Naive thymus-derived CD4-positive, alpha-beta T cell (primary cell): ENCODE measurements around the gene NR1H4. TPM values are rescaled to one million over a fixed set of nuclear protein-coding genes. Genes with fewer than 3 reads are reported as not detected.

Experiments
- ATAC-seq: fragments of 150-1000 bp; cut with Tn5 transposase; 2 replicates; pipeline ENCODE4 v1.10.0; 2021; ENCODE audit warnings: mild to moderate bottlenecking, moderate library complexity
- CTCF ChIA-PET: fragments of 350-600 bp; sonication (Branson Sonifier 250); formaldehyde crosslinking; loops from one replicate; lab custom pipeline; 2021; ENCODE audit warnings: antibody characterized with exemption; lab: Charles Lee
- POLR2A ChIA-PET: fragments of 350-600 bp; sonication (Branson Sonifier 250); formaldehyde crosslinking; loops from one replicate; lab custom pipeline; 2021; ENCODE audit warnings: antibody characterized with exemption, inconsistent platforms; lab: Charles Lee
- DNase-seq, 9 donors: peaks; one replicate each; pipeline versions ENCODE4 v3.0.0 to v3.0.0-alpha.2; 2020 to 2022; ENCODE audit warnings: mixed read lengths in 1 of 9
- H3K27ac ChIP-seq: one replicate; pipeline ENCODE4 v1.7.0; 2013; ENCODE audit warnings: mild to moderate bottlenecking, low read depth, low read length, moderate library complexity
- H3K27me3 ChIP-seq, 2 donors: one replicate each; pipeline ENCODE4 v1.7.0; 2013; ENCODE audit warnings: low read length in 2 of 2, mild to moderate bottlenecking in 2 of 2, moderate library complexity in 2 of 2; ENCODE audit not compliant: control insufficient read depth in 2 of 2, insufficient read depth in 2 of 2
- H3K36me3 ChIP-seq, 3 experiments: 1 replicate in 2 of 3; 2 replicates in 1 of 3; pipeline ENCODE4 v1.7.0; 2013; ENCODE audit warnings: low read length in 3 of 3, mild to moderate bottlenecking in 3 of 3, moderate library complexity in 1 of 3; ENCODE audit not compliant: insufficient read depth in 3 of 3, control insufficient read depth in 2 of 3
- H3K4me1 ChIP-seq, 2 donors: one replicate each; pipeline ENCODE4 v1.7.0; 2013; ENCODE audit warnings: low read length in 2 of 2, mild to moderate bottlenecking in 2 of 2, moderate library complexity in 1 of 2; ENCODE audit not compliant: control insufficient read depth in 2 of 2, insufficient read depth in 2 of 2
- H3K4me3 ChIP-seq: 2 replicates; pipeline ENCODE4 v1.7.0; 2013; ENCODE audit warnings: mild to moderate bottlenecking, low read length
- H3K9me3 ChIP-seq, 3 experiments: 1 replicate in 2 of 3; 2 replicates in 1 of 3; pipeline ENCODE4 v1.7.0; 2013; ENCODE audit warnings: low read length in 3 of 3; ENCODE audit not compliant: control insufficient read depth in 2 of 3
- H3K27ac Mint-ChIP-seq, 9 donors: one replicate each; pipeline ENCODE4 v1.8.0; 2020 to 2022; ENCODE audit warnings: mixed read lengths in 9 of 9, mild to moderate bottlenecking in 8 of 9, moderate library complexity in 5 of 9, inconsistent platforms in 2 of 9
- H3K27me3 Mint-ChIP-seq, 5 donors: one replicate each; pipeline ENCODE4 v1.8.0; 2021 to 2022; ENCODE audit warnings: mixed read lengths in 5 of 5, mild to moderate bottlenecking in 1 of 5
- H3K36me3 Mint-ChIP-seq, 5 donors: one replicate each; pipeline ENCODE4 v1.8.0; 2020 to 2022; ENCODE audit warnings: mixed read lengths in 5 of 5, mild to moderate bottlenecking in 3 of 5, inconsistent platforms in 1 of 5
- H3K4me1 Mint-ChIP-seq, 7 donors: one replicate each; pipeline ENCODE4 v1.8.0; 2020 to 2022; ENCODE audit warnings: mixed read lengths in 7 of 7, mild to moderate bottlenecking in 3 of 7, inconsistent platforms in 1 of 7
- H3K4me3 Mint-ChIP-seq, 10 donors: one replicate each; pipeline ENCODE4 v1.8.0; 2020 to 2022; ENCODE audit warnings: mild to moderate bottlenecking in 10 of 10, mixed read lengths in 10 of 10, moderate library complexity in 6 of 10, inconsistent platforms in 2 of 10
- H3K9me3 Mint-ChIP-seq, 11 donors: one replicate each; pipeline ENCODE4 v1.8.0; 2020 to 2022; ENCODE audit warnings: mixed read lengths in 11 of 11, mild to moderate bottlenecking in 4 of 11, inconsistent platforms in 1 of 11, moderate library complexity in 1 of 11
- intact Hi-C, 2 donors: fragments of 100-400 bp; cut with micrococcal nuclease; formaldehyde crosslinking; loops; one replicate each; pipeline ENCODE4 v1.15.1; 2023
- polyA plus RNA-seq, 2 donors: library from polyadenylated mRNA; unstranded; fragments of 300-500 nt; fragmentation: Illumina TruSeq; gene quantifications; one replicate each; pipeline ENCODE4 v1.2.3, GENCODE V29; 2021
- total RNA-seq, 6 experiments: library from RNA in 5 of 6; stranded (reverse) in 5 of 6; gene quantifications; 1 replicate in 5 of 6; 2 replicates in 1 of 6; pipeline ENCODE4 v1.2.3 and lab custom pipeline; 2021 to 2026

Gene NR1H4
- total and polyA plus RNA-seq, 7 experiments from 2014 or later, result not detected

DNA sequence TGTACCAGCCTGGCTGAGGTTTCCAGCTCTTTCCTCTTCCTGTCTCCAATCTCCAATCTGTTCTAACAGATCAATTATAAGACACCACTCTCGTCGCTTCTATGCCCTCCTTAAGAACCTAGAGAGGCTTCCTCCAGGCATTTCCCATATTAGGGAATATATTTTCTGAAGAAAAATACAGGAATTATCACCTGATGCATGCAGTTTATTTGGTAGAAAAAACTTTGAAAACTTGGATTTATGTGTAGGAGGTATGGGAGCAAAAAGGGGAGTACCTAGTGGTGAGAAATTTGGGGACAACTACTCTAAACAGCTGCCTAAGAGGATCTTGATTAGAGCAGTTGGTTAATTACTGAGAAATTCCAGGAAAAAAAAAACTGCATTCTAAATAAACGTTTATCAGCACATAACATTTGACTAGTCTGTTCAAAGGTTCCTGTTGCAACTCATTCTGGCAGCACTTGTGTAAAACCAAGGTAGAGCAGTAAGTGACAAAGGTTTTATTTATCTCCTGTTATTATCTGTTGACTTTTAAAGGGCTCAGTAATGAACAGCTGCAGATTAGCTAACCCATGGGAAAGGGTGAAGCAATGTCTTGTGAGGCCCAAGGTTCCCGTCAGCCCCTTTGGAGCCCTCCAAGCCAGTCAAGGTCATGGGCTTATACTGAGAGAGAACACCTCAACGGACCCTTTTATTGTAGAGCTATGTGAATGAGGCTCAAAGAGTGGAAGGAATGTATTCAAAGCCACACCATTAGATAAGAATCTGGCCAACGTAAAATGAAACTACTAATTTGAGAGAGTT, 36.4 kb upstream of the NR1H4 start:
- ChIA-PET CTCF (no interaction called here), POLR2A (no interaction called here)
- no peak overlapping the region for H3K27ac Mint-ChIP-seq
- H3K4me3 ChIP-seq, result no peak overlapping the region
- no peak for ATAC-seq
- H3K9me3 ChIP-seq, result no peaks in the 10 kb centered on the region
- no peaks in the 10 kb centered on the region for H3K36me3 Mint-ChIP-seq
- peaks cover 0 to 5% (median 0%) of the 10 kb centered on the region in 11 donors for H3K9me3 Mint-ChIP-seq
- H3K27me3 Mint-ChIP-seq, result peaks cover 2 to 19% (median 8%) of the 10 kb centered on the region in 5 donors
- H3K4me1 Mint-ChIP-seq, result no peaks in the 10 kb centered on the region
- H3K4me3 Mint-ChIP-seq, result no peak overlapping the region
- no peaks in the 10 kb centered on the region for H3K27me3 ChIP-seq
- intact Hi-C loops, result no loop called here
- no peak overlapping the region for H3K27ac ChIP-seq
- no peaks in the 10 kb centered on the region for H3K36me3 ChIP-seq
- no peak for DNase-seq
- no peaks in the 10 kb centered on the region for H3K4me1 ChIP-seq

GRCh38 chr12:100439797-100440196, 33.9 kb upstream of the NR1H4 start:
- DNase-seq, result no peak
- no peak overlapping the region for H3K4me3 Mint-ChIP-seq
- intact Hi-C loops, result no loop called here
- Histone ChIP-seq H3K27me3 (no peaks in the 10 kb centered on the region), H3K36me3 (no peaks in the 10 kb centered on the region), H3K9me3 (no peaks in the 10 kb centered on the region), H3K4me1 (no peaks in the 10 kb centered on the region), H3K4me3 (no peak overlapping the region), H3K27ac (no peak overlapping the region)
- ChIA-PET POLR2A (no interaction called here), CTCF (no interaction called here)
- H3K27ac Mint-ChIP-seq, result no peak overlapping the region
- no peaks in the 10 kb centered on the region for H3K9me3 Mint-ChIP-seq
- no peak for ATAC-seq
- no peaks in the 10 kb centered on the region for H3K36me3 Mint-ChIP-seq
- H3K4me1 Mint-ChIP-seq, result no peaks in the 10 kb centered on the region
- peaks cover 2 to 20% (median 12%) of the 10 kb centered on the region in 5 donors for H3K27me3 Mint-ChIP-seq

GRCh38 chr12:100442403-100442802, 31.3 kb upstream of the NR1H4 start:
- peaks cover 14 to 37% (median 19%) of the 10 kb centered on the region in 5 donors for H3K27me3 Mint-ChIP-seq
- Histone ChIP-seq H3K36me3 (no peaks in the 10 kb centered on the region), H3K9me3 (no peaks in the 10 kb centered on the region), H3K27ac (no peak overlapping the region), H3K4me3 (no peak overlapping the region), H3K4me1 (no peaks in the 10 kb centered on the region), H3K27me3 (no peaks in the 10 kb centered on the region)
- intact Hi-C loops, result no loop called here
- H3K9me3 Mint-ChIP-seq, result peaks cover 0 to 6% (median 0%) of the 10 kb centered on the region in 11 donors
- H3K36me3 Mint-ChIP-seq, result peaks cover 0 to 5% (median 0%) of the 10 kb centered on the region in 5 donors
- H3K4me3 Mint-ChIP-seq, result no peak overlapping the region
- POLR2A ChIA-PET, result no interaction called here
- ATAC-seq (no peak), DNase-seq (no peak)
- no peaks in the 10 kb centered on the region for H3K4me1 Mint-ChIP-seq
- H3K27ac Mint-ChIP-seq, result no peak overlapping the region
- CTCF ChIA-PET, result no interaction called here

- DNase-seq (no peak), ATAC-seq (no peak)
- Histone ChIP-seq H3K9me3 (no peaks in the 10 kb centered on the region), H3K27ac (no peak overlapping the region), H3K36me3 (no peaks in the 10 kb centered on the region), H3K27me3 (no peaks in the 10 kb centered on the region), H3K4me1 (no peaks in the 10 kb centered on the region), H3K4me3 (no peak overlapping the region)
- ChIA-PET POLR2A (no interaction called here), CTCF (no interaction called here)
- intact Hi-C loops, result no loop called here
- peaks cover 0 to 5% (median 0%) of the 10 kb centered on the region in 5 donors for H3K36me3 Mint-ChIP-seq
- no peak overlapping the region for H3K4me3 Mint-ChIP-seq
- H3K4me1 Mint-ChIP-seq, result no peaks in the 10 kb centered on the region
- H3K27ac Mint-ChIP-seq, result no peak overlapping the region
- peaks cover 0 to 6% (median 0%) of the 10 kb centered on the region in 11 donors for H3K9me3 Mint-ChIP-seq
- peaks cover 15 to 37% (median 21%) of the 10 kb centered on the region in 5 donors for H3K27me3 Mint-ChIP-seq
These were observed 30.2 kb upstream of the NR1H4 start for GRCh38 chr12:100443434-100443833.

DNA sequence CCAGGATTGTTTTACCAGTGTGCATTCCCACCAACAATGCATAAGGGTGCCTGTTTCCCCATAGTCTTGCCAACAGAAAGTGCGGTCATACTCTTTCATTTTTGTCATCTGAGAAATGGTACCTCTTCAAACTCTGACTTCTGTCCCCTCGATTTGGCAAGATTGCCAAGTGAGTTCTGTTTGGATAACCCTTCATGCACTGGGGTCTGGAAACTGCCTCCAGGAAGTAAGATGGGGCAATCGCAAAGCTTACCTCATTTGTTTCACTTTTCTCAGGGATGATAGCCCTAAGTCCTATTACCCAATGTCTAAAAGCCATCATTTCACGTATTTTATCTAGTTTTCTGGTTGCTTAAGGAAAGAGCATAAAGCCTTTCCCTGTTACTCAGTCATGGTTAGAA, 28.6 kb upstream of the NR1H4 start:
- H3K27me3 Mint-ChIP-seq, result peaks cover 14 to 43% (median 26%) of the 10 kb centered on the region in 5 donors
- Histone ChIP-seq H3K27ac (no peak overlapping the region), H3K27me3 (no peaks in the 10 kb centered on the region), H3K4me1 (no peaks in the 10 kb centered on the region), H3K9me3 (no peaks in the 10 kb centered on the region), H3K4me3 (no peak overlapping the region), H3K36me3 (no peaks in the 10 kb centered on the region)
- intact Hi-C loops, result no loop called here
- POLR2A ChIA-PET, result no interaction called here
- H3K27ac Mint-ChIP-seq, result no peak overlapping the region
- no peak overlapping the region for H3K4me3 Mint-ChIP-seq
- no peaks in the 10 kb centered on the region for H3K4me1 Mint-ChIP-seq
- H3K36me3 Mint-ChIP-seq, result peaks cover 0 to 5% (median 0%) of the 10 kb centered on the region in 5 donors
- DNase-seq, result no peak
- ATAC-seq, result no peak
- H3K9me3 Mint-ChIP-seq, result peaks cover 0 to 6% (median 0%) of the 10 kb centered on the region in 11 donors
- CTCF ChIA-PET, result no interaction called here

- CTCF ChIA-PET, result interaction anchor here (0.7 kb wide), 1 partner anchor 949 kb away, joined by 4 read pairs; no protein-coding TSS in a partner anchor
- H3K36me3 Mint-ChIP-seq, result peaks cover 0 to 5% (median 0%) of the 10 kb centered on the region in 5 donors
- POLR2A ChIA-PET, result interaction anchor here (0.8 kb wide), 1 partner anchor 44 kb away, joined by 4 read pairs; no protein-coding TSS in a partner anchor
- Histone ChIP-seq H3K4me3 (no peak overlapping the region), H3K27me3 (no peaks in the 10 kb centered on the region), H3K9me3 (no peaks in the 10 kb centered on the region), H3K36me3 (no peaks in the 10 kb centered on the region), H3K4me1 (no peaks in the 10 kb centered on the region), H3K27ac (no peak overlapping the region)
- ATAC-seq, result no peak
- no peak overlapping the region for H3K27ac Mint-ChIP-seq
- intact Hi-C loops, result no loop called here
- no peak overlapping the region for H3K4me3 Mint-ChIP-seq
- H3K27me3 Mint-ChIP-seq, result peaks cover 21 to 62% (median 41%) of the 10 kb centered on the region in 5 donors
- H3K4me1 Mint-ChIP-seq, result no peaks in the 10 kb centered on the region
- DNase-seq, result no peak
- H3K9me3 Mint-ChIP-seq, result peaks cover 0 to 6% (median 0%) of the 10 kb centered on the region in 11 donors
These were observed 26.3 kb upstream of the NR1H4 start for GRCh38 chr12:100447381-100447780.

DNA sequence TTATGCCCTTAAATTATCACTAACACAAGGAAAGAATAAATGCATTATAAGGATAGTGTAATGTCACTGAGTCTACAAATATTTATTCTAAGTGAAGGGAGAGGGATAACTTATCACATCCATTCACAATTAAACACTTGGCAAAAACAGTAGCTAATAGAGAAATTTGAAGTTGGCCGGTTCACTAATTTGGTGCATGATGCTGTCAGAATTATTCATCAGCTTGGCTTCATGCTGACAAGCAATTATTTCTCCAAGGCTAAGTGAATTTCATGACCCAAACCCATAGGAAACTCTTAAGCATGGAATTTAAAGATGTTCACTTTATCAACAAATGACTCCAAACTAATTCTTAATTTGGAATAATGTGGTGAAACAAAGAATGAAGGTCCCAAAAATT, 25.0 kb upstream of the NR1H4 start:
- DNase-seq (no peak), ATAC-seq (no peak)
- no peak overlapping the region for H3K4me3 ChIP-seq
- H3K4me3 Mint-ChIP-seq, result no peak overlapping the region
- H3K27me3 ChIP-seq, result no peaks in the 10 kb centered on the region
- peaks cover 0 to 5% (median 0%) of the 10 kb centered on the region in 5 donors for H3K36me3 Mint-ChIP-seq
- peaks cover 0 to 6% (median 0%) of the 10 kb centered on the region in 11 donors for H3K9me3 Mint-ChIP-seq
- no peak overlapping the region for H3K27ac ChIP-seq
- H3K4me1 Mint-ChIP-seq, result no peaks in the 10 kb centered on the region
- H3K27ac Mint-ChIP-seq, result no peak overlapping the region
- H3K4me1 ChIP-seq, result no peaks in the 10 kb centered on the region
- peaks cover 21 to 62% (median 42%) of the 10 kb centered on the region in 5 donors for H3K27me3 Mint-ChIP-seq
- ChIA-PET CTCF (no interaction called here), POLR2A (no interaction called here)
- no peaks in the 10 kb centered on the region for H3K36me3 ChIP-seq
- no peaks in the 10 kb centered on the region for H3K9me3 ChIP-seq
- intact Hi-C loops, result no loop called here
